ENCODE data around the gene PPP6R3.

Gene PPP6R3

DNA sequence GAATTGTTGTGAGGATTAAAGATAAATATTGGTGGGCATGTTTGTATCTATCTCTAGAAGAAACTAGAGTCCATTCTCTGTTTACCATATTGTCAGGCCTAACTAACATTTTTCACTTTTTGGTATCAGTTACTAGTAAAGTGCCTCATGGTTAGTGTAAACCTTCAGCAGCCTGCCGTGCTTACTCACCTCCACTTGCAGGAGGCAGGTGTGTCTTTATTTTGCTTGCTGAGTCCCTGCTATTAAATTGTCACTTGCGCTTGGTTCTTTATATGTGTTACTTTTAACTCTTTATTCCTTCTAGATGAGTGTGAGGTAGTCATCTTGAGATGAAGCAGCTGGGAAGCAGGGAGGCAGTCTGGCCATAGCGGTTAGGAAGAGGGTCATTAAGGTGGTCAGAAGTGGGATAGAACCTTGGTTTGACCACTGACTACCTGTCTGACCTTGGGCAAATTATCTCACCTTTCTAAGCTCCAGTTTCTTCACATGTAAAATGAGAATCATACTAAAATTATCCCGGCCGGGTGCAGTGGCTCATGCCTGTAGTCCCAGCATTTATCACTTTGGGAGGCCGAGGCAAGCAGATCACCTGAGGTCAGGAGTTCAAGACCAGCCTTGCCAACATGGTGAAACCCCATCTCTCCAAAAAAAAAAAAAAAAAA lies 21.2 kb downstream of the PPP6R3 start:
- Mint-ChIP-seq H3K9me3 (no peaks in the 10 kb centered on the region), H3K4me1 (peaks cover 79% of the 10 kb centered on the region), H3K27ac (no peak overlapping the region), H3K4me3 (no peak overlapping the region), H3K36me3 (peaks cover 28% of the 10 kb centered on the region)
- ATAC-seq (no peak), DNase-seq (ENCODE audit: low spot score in 2 of 2) (no peak)

DNA sequence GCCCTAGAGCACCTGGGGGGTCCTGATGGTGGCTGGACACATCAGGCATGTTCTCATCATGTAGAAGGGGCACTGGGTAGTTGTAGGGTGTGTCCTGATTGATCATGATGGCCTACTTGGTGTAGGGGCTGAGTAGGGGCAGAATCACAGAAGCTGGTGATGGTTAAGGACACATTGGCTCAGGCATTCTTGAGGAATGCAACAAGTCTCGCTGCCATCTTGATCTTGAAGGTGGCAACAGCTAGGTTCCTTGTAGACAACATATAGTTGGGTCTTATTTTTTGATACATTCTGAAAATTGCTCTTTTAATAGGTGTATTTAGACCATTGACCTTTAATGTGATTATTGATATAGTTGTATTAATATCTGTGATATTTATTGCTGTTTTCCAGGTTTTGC lies 28.1 kb downstream of the PPP6R3 start:
- Mint-ChIP-seq H3K4me1 (peaks cover 78% of the 10 kb centered on the region), H3K27ac (no peak overlapping the region), H3K36me3 (peaks cover 15% of the 10 kb centered on the region), H3K9me3 (no peaks in the 10 kb centered on the region), H3K4me3 (no peak overlapping the region)
- no peak for DNase-seq (ENCODE audit: low spot score in 2 of 2)
- no peak for ATAC-seq

GRCh38 chr11:68495220-68495729 lies 34.7 kb downstream of the PPP6R3 start:
- Mint-ChIP-seq H3K9me3 (no peaks in the 10 kb centered on the region), H3K27ac (no peak overlapping the region), H3K4me3 (no peak overlapping the region), H3K4me1 (peaks cover 57% of the 10 kb centered on the region), H3K36me3 (peaks cover 11% of the 10 kb centered on the region)
- ATAC-seq (no peak), DNase-seq (ENCODE audit: low spot score in 2 of 2) (no peak)

GRCh38 chr11:68495872-68496271 lies 35.3 kb downstream of the PPP6R3 start:
- Mint-ChIP-seq H3K4me1 (peaks cover 57% of the 10 kb centered on the region), H3K4me3 (no peak overlapping the region), H3K36me3 (peaks cover 11% of the 10 kb centered on the region), H3K27ac (peak overlapping the region; percentile 48), H3K9me3 (no peaks in the 10 kb centered on the region)
- DNase-seq (ENCODE audit: low spot score in 2 of 2) (no peak), ATAC-seq (no peak)

GRCh38 chr11:68497761-68498160 lies 37.2 kb downstream of the PPP6R3 start:
- no peak for ATAC-seq
- Mint-ChIP-seq H3K27ac (no peak overlapping the region), H3K4me3 (no peak overlapping the region), H3K9me3 (no peaks in the 10 kb centered on the region), H3K4me1 (peaks cover 57% of the 10 kb centered on the region), H3K36me3 (peaks cover 12% of the 10 kb centered on the region)
- no peak for DNase-seq (ENCODE audit: low spot score in 2 of 2)

GRCh38 chr11:68498321-68498720 lies 37.8 kb downstream of the PPP6R3 start:
- DNase-seq (ENCODE audit: low spot score in 2 of 2): no peak
- peaks cover 58% of the 10 kb centered on the region for H3K4me1 Mint-ChIP-seq
- no peak for ATAC-seq
- H3K9me3 Mint-ChIP-seq: no peaks in the 10 kb centered on the region
- no peak overlapping the region for H3K4me3 Mint-ChIP-seq
- no peak overlapping the region for H3K27ac Mint-ChIP-seq
- peaks cover 12% of the 10 kb centered on the region for H3K36me3 Mint-ChIP-seq

DNA sequence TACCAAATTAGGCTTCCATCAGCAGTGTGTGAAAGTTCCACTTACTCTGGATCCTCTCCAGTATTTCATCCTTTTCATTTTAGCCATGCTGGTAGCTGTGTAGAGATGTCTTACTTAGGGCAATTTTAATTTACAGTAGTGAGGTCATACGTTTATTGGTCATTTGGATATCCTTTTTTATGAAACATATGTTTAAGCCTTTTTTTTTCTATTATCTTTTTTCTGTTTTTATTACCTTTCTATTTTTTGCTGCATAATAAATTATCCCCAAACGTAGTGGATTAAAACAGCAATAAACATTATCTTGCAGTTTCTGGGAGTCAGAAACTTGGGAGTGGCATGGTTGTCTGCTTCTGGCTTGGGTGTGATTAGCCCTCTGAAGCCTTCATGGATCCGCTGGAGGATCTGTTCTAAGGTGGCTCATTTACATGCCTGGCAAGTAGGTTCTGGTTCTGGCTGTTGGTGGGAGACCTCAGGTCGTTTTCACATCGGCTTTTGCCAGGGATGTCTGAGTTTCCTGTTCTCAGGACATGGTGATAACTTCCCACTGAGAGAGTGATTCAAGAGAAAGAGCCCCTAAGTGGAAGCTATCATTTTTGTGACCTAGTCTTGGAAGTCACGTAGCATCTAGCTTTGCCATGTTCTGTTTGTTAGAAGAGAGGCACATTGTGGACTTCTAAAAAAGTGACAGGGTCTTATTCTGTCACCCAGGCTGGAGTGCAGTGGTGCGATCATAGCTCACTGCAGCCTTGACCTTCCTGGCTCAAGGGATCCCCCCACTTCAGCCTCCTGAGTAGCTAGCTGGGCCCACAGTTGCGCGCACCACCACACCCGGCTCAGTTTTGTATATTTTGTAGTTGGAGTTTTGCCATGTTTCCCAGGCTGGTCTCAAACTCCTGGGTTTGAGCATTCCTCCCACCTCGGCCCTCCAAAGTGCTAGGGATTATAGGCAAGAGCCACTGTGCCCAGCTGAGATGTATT lies 38.6 kb downstream of the PPP6R3 start:
- H3K4me3 Mint-ChIP-seq: no peak overlapping the region

DNA sequence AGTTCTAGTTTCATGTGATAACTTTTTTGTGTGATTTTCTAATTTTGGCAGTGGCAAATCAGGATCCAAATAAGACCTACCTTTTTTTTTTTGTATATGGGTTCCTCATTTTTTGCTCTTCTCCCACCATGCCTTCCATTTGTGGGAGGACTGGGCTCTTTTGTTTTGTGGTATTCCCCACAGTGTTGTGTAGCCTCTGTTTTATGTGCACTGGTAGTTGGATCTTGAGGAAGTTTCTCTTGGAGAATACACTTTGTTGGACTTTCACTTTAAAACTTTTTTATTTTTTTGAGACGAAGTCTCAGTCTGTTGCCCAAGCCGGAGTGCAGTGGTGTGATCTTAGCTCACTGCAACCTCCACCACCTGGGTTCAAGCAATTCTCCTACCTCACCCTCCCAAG lies 39.7 kb downstream of the PPP6R3 start:
- ATAC-seq (no peak), DNase-seq (ENCODE audit: low spot score in 2 of 2) (no peak)
- H3K4me1 Mint-ChIP-seq: peaks cover 66% of the 10 kb centered on the region
- H3K27ac Mint-ChIP-seq: no peak overlapping the region
- no peak overlapping the region for H3K4me3 Mint-ChIP-seq
- H3K9me3 Mint-ChIP-seq: no peaks in the 10 kb centered on the region
- peaks cover 14% of the 10 kb centered on the region for H3K36me3 Mint-ChIP-seq

More for the DNA sequence above, 38.6 kb downstream of the PPP6R3 start:
- ATAC-seq: no peak
- peaks cover 12% of the 10 kb centered on the region for H3K36me3 Mint-ChIP-seq
- DNase-seq (ENCODE audit: low spot score in 2 of 2): no peak
- no peak overlapping the region for H3K27ac Mint-ChIP-seq
- H3K4me1 Mint-ChIP-seq: peaks cover 63% of the 10 kb centered on the region
- H3K9me3 Mint-ChIP-seq: no peaks in the 10 kb centered on the region

GRCh38 chr11:68501813-68502212 lies 41.3 kb downstream of the PPP6R3 start:
- peaks cover 58% of the 10 kb centered on the region for H3K4me1 Mint-ChIP-seq
- no peak overlapping the region for H3K4me3 Mint-ChIP-seq
- DNase-seq (ENCODE audit: low spot score in 2 of 2): no peak
- no peak overlapping the region for H3K27ac Mint-ChIP-seq
- H3K36me3 Mint-ChIP-seq: peaks cover 27% of the 10 kb centered on the region
- H3K9me3 Mint-ChIP-seq: no peaks in the 10 kb centered on the region
- no peak for ATAC-seq

DNA sequence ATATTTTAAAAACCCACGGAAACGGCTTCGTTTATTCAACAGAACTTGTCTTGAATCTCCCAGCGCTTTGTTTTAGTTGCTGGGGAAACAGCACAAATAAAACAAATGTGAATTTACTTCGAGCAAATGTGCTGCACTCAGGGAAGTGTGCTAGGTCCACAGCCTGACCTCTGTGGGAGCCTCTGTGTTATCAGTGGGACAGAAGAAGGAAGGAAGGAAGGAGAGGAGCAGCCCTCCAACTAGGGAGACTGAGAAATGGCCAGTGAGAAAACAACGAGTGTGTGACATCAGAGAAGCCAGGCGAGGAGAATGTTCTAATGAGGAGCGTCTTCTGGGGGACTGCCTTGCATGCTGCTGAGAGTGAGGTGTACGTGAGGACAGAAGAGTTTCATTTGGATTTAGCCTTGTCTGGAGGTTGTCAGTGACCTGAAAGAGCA lies 42.7 kb downstream of the PPP6R3 start:
- Mint-ChIP-seq H3K9me3 (no peaks in the 10 kb centered on the region), H3K4me1 (peaks cover 66% of the 10 kb centered on the region), H3K27ac (peak overlapping the region; percentile 23), H3K36me3 (peaks cover 35% of the 10 kb centered on the region), H3K4me3 (no peak overlapping the region)
- ATAC-seq (no peak), DNase-seq (ENCODE audit: low spot score in 2 of 2) (no peak)

GRCh38 chr11:68503792-68504191 lies 43.2 kb downstream of the PPP6R3 start:
- peaks cover 35% of the 10 kb centered on the region for H3K36me3 Mint-ChIP-seq
- H3K4me3 Mint-ChIP-seq: no peak overlapping the region
- H3K4me1 Mint-ChIP-seq: peaks cover 62% of the 10 kb centered on the region
- DNase-seq (ENCODE audit: low spot score in 2 of 2): no peak
- ATAC-seq: no peak
- H3K9me3 Mint-ChIP-seq: no peaks in the 10 kb centered on the region
- H3K27ac Mint-ChIP-seq: peak overlapping the region; percentile 23

DNA sequence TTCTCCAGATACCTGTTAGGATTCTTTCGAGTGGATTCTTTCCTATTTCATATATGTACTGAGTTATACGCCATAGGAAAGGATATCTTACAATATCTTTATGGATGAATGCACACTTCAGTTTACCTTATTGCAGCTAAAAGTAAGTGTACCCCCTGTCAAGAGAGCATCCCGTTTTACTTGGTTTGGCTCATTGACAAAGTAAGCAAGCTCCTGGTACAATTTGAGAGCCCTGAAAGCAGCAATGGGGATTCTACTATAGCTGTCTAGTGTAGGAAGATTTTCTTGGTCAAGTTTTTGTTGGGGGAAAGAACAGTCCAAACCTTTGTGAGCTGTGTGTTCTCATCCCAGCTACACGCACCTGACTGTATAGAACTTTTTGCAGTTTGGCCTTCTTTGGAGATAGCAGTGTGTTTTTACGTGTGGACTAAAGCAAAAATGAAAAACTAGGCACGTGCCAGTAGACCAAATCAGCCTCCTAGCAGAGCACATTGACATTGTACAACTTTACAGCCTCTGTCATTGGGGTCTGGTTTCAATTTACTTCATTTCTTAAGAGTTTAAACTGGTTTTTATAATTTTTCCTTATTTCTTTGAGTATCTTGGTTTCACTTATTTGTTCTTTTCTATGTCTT lies 44.0 kb downstream of the PPP6R3 start:
- Mint-ChIP-seq H3K36me3 (peaks cover 33% of the 10 kb centered on the region), H3K4me1 (peaks cover 60% of the 10 kb centered on the region), H3K27ac (peak overlapping the region; percentile 59), H3K9me3 (no peaks in the 10 kb centered on the region), H3K4me3 (no peak overlapping the region)
- no peak for ATAC-seq
- no peak for DNase-seq (ENCODE audit: low spot score in 2 of 2)

GRCh38 chr11:68505596-68505995 lies 45.0 kb downstream of the PPP6R3 start:
- DNase-seq (ENCODE audit: low spot score in 2 of 2) (no peak), ATAC-seq (no peak)
- Mint-ChIP-seq H3K9me3 (no peaks in the 10 kb centered on the region), H3K36me3 (peaks cover 40% of the 10 kb centered on the region), H3K4me3 (no peak overlapping the region), H3K27ac (no peak overlapping the region), H3K4me1 (peaks cover 62% of the 10 kb centered on the region)

DNA sequence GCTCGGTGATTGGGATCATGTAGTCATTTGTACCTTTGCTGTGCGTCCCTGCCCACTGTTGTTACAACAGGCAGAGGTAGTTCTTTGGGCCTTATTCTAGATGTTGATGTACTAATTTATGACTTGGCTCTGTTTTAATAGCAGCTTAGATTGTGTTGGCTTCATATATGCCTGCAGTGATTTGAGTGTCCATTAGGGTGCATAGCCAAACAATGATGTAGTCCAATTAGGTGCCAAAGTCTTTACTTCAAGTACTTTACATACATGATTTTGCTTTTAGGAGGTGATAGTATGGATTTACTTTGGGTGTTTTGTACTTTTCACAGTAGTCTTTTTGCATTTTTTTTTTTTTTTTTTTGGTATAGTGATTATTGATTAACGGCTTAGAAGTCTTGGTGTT lies 46.4 kb downstream of the PPP6R3 start:
- H3K27ac Mint-ChIP-seq: no peak overlapping the region
- no peak overlapping the region for H3K4me3 Mint-ChIP-seq
- no peak for ATAC-seq
- H3K36me3 Mint-ChIP-seq: peaks cover 50% of the 10 kb centered on the region
- H3K4me1 Mint-ChIP-seq: peaks cover 66% of the 10 kb centered on the region
- DNase-seq (ENCODE audit: low spot score in 2 of 2): no peak
- H3K9me3 Mint-ChIP-seq: no peaks in the 10 kb centered on the region

DNA sequence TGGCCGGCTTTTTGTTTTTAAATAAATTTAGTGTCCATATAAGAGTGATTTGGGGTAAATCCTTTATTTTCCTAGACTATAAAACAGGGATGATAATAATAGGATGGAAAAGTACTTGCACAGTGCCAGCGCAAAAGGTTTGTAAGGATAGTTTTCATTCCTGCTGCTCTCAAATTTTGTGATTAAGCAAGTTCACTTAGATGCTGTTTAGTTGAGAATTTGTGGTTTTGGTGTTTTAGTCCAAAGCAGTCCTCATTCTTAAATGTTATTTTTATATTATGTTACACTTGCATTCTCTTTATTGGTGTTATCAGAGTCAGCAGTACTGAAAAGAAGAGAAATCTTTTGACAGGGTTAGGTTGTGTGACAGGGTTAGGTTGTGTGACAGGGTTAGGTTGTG lies 47.9 kb downstream of the PPP6R3 start:
- Mint-ChIP-seq H3K4me1 (peaks cover 60% of the 10 kb centered on the region), H3K9me3 (no peaks in the 10 kb centered on the region), H3K36me3 (peaks cover 58% of the 10 kb centered on the region), H3K27ac (no peak overlapping the region), H3K4me3 (no peak overlapping the region)
- ATAC-seq: no peak
- no peak for DNase-seq (ENCODE audit: low spot score in 2 of 2)

Data from stimulated activated effector memory CD8-positive, alpha-beta T cell treated with anti-CD3 and anti-CD28 coated beads, Interleukin-12 subunit alpha, Interleukin-12 subunit beta, amount 100 ng/mL, for 72 hours (primary cell).